Embryonic facial prominence (tissue), 1 donor: ENCODE results near the gene ZNF578.
"Not testable (repeated sequence)": the region's sequence is repeated elsewhere in the genome, so short reads cannot be mapped to it uniquely, and the experiment has no call there.

Experiments used
- DNase-seq: peaks from one replicate; pipeline ENCODE4 v3.0.0-alpha.2; 2016; ENCODE audit errors: extremely low spot score

The ZNF578 gene

GRCh38 chr19:52558732-52559445 is 105.5 kb downstream of the ZNF578 start:
- DNase-seq, result not testable (repeated sequence)

DNA sequence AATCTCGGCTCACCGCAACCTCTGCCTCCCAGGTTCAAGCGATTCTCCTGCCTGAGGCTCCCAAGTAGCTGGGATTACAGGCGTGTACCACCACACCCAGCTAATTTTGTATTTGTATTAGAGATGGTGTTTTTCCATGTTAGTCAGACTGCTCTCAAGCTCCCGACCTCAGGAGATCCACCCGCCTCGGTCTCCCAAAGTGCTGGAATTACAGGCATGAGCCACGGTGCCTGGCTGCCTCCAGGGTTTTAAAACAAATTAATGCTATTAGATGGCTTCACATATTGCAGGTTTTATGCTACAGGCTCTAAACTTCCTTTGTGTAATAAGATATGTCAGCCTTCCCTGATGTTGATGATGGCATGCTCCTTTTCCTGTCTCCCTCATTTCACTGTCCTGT is 108.3 kb downstream of the ZNF578 start:
- DNase-seq, result not testable (repeated sequence)
